ENCODE data around the gene FAXDC2.
"Not testable (repeated sequence)": the region's sequence is repeated elsewhere in the genome, so short reads cannot be mapped to it uniquely, and the experiment has no call there.

FAXDC2 gene

GRCh38 chr5:154829589-154830218 lies 20.7 kb downstream of the FAXDC2 start:
- peak; percentile 81 for ATAC-seq

- ATAC-seq = no peak
Measured at GRCh38 chr5:154829181-154829588, 21.2 kb downstream of the FAXDC2 start.

DNA sequence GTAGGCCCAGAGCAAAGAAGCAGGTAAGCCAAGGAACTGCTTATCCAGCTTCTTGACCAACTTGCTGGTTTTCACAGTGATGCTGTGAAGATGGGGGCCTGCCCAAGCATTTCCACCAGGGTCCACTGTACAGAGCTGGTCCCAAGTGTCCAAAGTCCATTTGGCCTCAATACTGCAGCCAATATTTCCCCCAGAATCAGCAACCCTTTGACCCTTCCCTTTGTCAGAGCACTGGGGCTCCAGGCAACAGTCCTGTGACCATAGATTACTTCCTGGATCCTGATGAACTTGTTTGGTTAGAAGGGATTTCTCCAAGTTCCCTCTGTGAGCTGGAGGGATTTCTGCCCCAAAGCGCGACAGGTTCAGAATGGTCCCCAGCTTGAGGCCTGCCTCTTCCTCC lies 26.3 kb downstream of the FAXDC2 start:
- no peak for ATAC-seq

DNA sequence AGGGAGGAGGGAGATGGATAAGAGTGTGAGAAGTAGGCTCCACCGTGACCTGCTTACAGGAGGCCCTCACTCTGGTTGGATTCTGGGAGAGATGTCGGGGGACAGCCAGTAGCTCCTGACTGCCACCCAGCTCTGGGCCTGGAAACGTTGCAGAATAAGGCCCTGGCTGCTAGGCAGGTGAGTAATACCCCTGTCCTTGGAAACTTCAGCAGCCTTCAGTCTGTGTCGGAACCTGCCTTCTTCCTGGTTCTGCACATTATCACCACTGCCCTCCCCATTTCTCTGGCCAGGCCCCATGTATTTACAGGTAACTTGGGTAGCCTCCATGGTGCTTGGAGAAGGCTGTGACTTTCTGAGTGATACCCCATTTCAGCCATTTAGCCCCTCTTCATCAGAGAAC lies 26.8 kb downstream of the FAXDC2 start:
- no peak for ATAC-seq

DNA sequence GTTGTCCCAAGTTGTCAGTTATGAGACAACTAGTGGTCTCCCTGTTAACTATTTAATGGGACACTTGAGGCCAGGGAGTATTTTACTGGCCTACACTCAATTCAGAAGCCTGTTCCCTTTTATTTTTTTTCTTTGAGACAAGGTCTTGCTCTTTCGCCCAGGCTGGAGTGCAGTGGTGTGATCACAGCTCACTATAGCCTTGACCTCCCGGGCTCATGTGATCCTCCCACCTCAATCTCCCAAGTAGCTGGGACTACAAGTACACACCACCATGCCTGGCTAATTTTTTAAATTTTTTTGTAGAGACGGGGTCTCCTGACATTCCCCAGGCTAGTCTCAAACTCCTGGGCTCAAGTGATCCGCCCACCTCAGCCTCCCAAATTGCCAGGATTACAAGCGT lies 27.5 kb downstream of the FAXDC2 start:
- not testable (repeated sequence) for ATAC-seq

DNA sequence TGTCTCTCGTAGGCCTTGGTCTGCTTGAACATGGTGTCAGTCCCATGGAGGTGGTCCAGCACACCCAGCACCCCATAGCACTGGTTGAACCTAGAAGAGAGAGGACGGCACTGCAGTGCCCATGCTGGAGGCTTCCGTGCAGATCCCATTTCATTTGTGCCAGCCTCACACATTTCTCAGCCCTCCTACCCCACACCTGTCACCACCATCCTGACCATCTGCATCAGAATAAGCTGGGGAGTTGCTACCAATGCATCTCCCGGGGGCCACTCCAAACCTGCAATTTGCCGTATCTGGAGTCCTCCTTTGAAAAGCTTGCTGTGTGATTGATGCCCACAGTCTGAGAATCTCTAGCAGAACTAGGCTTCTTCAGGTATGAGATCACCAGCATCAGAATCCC lies 30.0 kb downstream of the FAXDC2 start:
- ATAC-seq = no peak

- ATAC-seq = no peak
Measured at GRCh38 chr5:154819546-154819945, 30.9 kb downstream of the FAXDC2 start.

GRCh38 chr5:154818471-154819116 lies 31.8 kb downstream of the FAXDC2 start:
- no peak for ATAC-seq

DNA sequence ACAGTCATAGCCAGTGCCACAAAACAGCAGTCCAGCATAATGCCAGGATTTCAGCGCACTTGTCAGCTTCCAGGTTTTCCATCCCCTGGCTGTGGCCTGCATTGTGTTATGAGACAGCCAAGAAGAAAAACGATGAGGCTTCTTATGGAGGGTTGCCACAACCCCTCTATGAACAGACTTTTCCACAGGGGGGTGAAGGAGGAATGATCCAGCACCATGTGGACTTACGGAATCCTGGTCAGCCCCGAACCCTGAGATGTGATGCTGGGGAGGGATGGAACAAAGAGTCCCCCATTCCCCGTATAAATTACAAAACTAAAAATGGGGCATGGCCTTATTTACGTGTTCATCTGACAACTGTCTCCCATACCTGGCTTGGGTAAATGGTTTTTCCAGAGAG lies 32.6 kb downstream of the FAXDC2 start:
- ATAC-seq = no peak

DNA sequence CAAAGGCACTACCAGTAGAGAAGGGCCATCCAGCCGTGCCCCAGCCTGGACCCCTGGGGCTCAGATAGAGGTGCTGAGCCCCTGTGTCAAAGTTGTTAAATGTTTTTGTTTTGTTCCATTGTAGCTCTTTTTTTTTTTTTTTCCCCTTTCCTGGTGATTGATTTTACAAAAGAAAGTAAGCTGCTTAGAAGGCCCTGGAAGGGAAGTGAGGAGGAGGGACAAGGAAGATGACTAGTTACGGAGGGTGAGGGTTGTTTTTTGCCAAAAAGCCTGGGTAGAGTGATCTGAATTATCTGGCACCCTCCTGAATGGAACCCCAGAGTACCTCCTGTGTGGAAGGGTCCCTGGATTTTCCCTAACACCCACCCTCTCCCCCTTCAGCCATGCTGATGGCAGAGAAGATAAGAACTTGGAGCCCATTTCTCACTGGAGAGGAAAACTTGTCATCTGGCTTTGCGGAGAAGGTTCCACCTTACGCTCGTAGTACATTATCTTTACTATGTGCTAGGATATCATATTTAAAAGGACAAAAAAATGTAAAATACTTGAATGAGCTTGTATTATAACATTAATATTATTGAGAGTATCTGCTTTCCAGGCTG lies 33.4 kb downstream of the FAXDC2 start:
- no peak for ATAC-seq

DNA sequence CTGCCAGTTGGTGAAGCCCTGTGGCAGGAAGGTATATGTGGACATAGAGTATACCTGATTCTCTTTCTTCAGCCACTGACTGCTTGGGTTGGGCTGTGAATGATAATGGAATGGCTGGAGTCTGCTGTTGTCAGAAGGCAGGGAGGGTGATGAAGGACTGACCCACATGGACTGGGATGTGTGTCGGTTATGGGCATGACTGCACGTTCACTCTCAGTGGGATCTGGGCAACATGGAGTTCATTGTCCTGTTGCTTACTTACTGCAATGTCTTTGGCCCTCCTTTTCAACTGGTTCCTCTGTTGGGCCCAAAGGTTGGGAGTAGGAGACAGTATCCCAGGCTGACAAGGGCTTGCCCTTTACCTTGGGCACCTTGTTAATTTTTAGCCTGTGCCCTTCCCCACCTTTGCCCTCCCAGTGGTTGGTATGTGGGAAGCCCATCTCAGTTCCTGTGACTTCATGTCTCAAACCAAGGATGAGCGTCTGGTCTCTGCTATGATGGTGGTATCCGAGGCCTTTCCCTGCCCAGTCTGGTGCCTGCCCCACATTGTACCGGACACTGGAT lies 34.6 kb downstream of the FAXDC2 start:
- no peak for ATAC-seq

- ATAC-seq = no peak
Measured at GRCh38 chr5:154815025-154815424, 35.4 kb downstream of the FAXDC2 start.

DNA sequence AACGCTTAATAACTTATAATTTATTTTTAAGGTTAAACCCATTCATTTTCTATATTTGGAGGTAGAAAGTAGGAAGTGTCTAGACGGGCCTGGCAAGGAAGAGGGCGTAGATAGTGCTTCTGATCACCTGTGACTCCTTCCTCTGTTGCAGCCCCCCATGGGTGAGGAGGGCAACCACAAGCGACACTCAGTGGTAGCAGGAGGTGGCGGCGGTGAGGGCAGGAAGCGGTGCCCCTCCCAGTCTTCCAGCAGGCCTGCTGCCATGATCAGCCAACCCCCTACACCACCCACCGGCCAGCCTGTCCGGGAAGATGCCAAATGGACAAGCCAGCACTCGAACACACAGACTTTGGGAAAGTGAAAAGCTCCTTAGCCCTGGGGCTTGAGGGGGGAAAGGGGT lies 36.7 kb downstream of the FAXDC2 start:
- ATAC-seq = no peak

GRCh38 chr5:154813158-154813557 lies 37.2 kb downstream of the FAXDC2 start:
- ATAC-seq = no peak

- peak; percentile 58 to 69 for ATAC-seq
Measured at GRCh38 chr5:154811653-154812465, 38.5 kb downstream of the FAXDC2 start.

DNA sequence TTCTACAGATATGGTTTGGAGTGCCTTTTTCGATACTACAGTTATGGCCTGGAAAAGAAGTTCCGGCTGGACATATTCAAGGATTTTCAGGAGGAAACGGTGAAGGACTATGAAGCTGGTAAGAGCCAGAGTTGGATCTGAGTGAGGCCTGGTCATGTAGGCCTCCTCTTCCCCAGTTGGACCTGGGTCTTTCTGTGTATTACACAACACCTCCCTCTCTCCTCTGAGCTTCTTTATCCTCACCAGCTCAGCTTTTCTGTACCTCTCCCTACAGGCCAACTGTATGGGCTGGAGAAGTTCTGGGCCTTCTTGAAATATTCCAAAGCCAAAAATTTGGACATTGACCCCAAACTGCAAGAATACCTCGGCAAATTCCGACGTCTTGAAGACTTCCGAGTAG lies 39.2 kb downstream of the FAXDC2 start:
- ATAC-seq = no peak

DNA sequence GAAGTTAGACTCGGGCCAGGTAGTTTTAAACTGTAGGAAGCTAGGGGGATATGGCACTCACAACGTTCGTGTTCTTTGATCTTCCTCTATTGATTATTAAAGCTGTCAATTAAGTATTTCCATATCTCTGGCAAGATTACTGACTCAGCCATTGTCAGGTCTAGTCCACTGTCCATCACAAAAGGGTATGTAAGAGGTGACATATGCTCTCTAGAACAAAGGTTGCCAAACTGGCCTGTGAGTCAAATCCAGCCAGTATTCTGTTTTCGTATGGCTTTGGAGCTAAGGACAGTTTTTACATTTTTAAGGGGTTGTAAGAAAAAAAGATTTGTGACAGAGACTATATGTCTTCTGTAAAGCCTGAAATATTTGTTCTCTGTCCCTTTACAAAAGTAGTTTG lies 44.2 kb downstream of the FAXDC2 start:
- ATAC-seq = no peak

DNA sequence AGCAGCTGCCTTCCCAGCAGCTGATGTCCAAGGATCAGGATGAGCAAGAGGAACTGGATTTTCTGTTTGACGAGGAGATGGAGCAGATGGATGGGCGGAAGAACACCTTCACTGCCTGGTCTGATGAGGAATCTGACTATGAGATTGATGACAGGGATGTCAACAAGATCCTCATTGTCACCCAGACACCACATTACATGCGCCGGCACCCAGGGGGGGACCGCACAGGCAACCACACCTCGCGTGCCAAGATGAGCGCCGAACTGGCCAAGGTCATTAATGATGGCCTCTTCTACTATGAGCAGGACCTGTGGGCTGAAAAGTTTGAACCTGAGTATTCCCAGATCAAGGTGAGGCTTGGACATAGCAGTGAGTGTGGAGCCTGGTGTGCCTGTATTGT lies 48.4 kb downstream of the FAXDC2 start:
- no peak for ATAC-seq

DNA sequence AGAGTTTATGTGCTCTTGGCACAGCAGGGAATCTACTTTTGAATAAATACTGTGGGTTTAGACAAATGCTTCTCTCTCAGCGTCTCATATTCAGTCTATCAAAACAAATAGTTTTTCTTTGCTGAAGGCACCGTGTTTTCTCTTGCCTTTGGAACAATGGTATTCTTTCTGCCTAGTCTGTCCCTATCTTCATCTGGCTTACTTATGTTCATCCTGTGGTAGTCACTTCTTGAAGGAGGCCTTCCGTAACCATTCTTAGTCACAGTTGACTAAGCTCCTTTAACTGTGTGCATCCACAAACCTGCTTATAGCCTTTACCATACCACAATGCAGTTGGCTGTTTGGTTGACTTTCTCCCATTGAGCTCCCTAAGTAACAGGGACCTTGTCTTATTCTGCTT lies 49.3 kb downstream of the FAXDC2 start:
- ATAC-seq = no peak

- no peak for ATAC-seq
Measured at GRCh38 chr5:154800582-154800981, 49.8 kb downstream of the FAXDC2 start.

GRCh38 chr5:154797762-154798161 lies 52.6 kb downstream of the FAXDC2 start:
- no peak for ATAC-seq

GRCh38 chr5:154795235-154795596 lies 55.2 kb downstream of the FAXDC2 start:
- no peak for ATAC-seq

- ATAC-seq = no peak
Measured at GRCh38 chr5:154794525-154795234, 55.7 kb downstream of the FAXDC2 start.

Data from activated CD4-positive, CD25-positive, alpha-beta regulatory T cell treated with anti-CD3 and anti-CD28 coated beads, Interleukin-2, amount 50 U/mL, for 24 hours (primary cell).